Right lobe of liver (tissue), 6 donors: ENCODE results near the gene TNS3. TPM values are rescaled to one million over a fixed set of nuclear protein-coding genes. Genes with fewer than 3 reads are reported as not detected.

Source experiments
- ATAC-seq, 4 donors: fragments of 200-7000 bp; cut with Tn5 transposase; one replicate each; pipeline ENCODE4 v1.9.1; 2020; ENCODE audit warnings: mild to moderate bottlenecking in 4 of 4, moderate library complexity in 4 of 4
- DNase-seq, 3 donors: peaks; one replicate each; pipeline ENCODE4 v3.0.0-alpha.2; 2020
- H3K27ac ChIP-seq, 3 donors: fragments of 200-600 bp; one replicate each; pipeline ENCODE4 v1.8.0; 2022
- H3K27me3 ChIP-seq, 2 donors: fragments of 200-600 bp; one replicate each; pipeline ENCODE4 v1.8.0; 2022
- H3K36me3 ChIP-seq, 4 donors: fragments of 200-600 bp; sonication (generic) in 1 of 4; one replicate each; pipeline versions ENCODE4 v1.5.1 to v1.8.0; 2017 to 2022; ENCODE audit warnings: control low read depth in 1 of 4
- H3K4me1 ChIP-seq, 4 donors: fragments of 200-600 bp; sonication (generic) in 1 of 4; one replicate each; pipeline versions ENCODE4 v1.5.1 to v1.8.0; 2017 to 2022; ENCODE audit warnings: control low read depth in 1 of 4
- H3K4me3 ChIP-seq, 3 donors: fragments of 200-600 bp; one replicate each; pipeline ENCODE4 v1.8.0; 2022
- H3K9me3 ChIP-seq, 4 donors: fragments of 200-600 bp; sonication (generic) in 1 of 4; one replicate each; pipeline versions ENCODE4 v1.5.1 to v1.8.0; 2017 to 2022; ENCODE audit warnings: control low read depth in 1 of 4
- CTCF ChIP-seq, 4 donors: fragments of 200-600 bp in 3 of 4; fragments of 450-650 bp in 1 of 4; IDR thresholded peaks; one replicate each; pipeline versions ENCODE4 v1.5.1 to v1.8.0; 2016 to 2022; ENCODE audit warnings: antibody characterized with exemption in 4 of 4, mild to moderate bottlenecking in 2 of 4
- POLR2A ChIP-seq: fragments of 450-650 bp; IDR thresholded peaks from one replicate; pipeline ENCODE4 v1.6.1; 2017; ENCODE audit warnings: antibody characterized with exemption, mild to moderate bottlenecking
- WGBS: methylation state at CpG from one replicate; pipeline ENCODE4 v1.1.6; 2018; ENCODE audit warnings: low coverage, low lambda C conversion rate; ENCODE audit not compliant: insufficient coverage; ENCODE audit errors: missing lambda C conversion rate; 5-methylcytosine and 5-hydroxymethylcytosine counted together
- intact Hi-C, 2 donors: fragments of 100-400 bp; cut with DNase I; formaldehyde crosslinking; loops; one replicate each; pipeline versions ENCODE4 v1.11.2 to v1.14.1; 2022
- total RNA-seq, 6 experiments: library from RNA; depleted of rRNA in 2 of 6; stranded (reverse); fragments of >200 nt in 2 of 6; fragmentation: NEBNext Ultra II Directional in 3 of 6; extraction: Animal tissue kit (Norgen Biotek cat#: 25700) in 3 of 6; gene quantifications; one replicate each; pipeline versions ENCODE4 v1.1.0 to v1.2.4, GENCODE V29; 2016 to 2023
- donor health status: DM: no; HTN: yes; CAD: no.
- donor health status: DM: no; HTN: no; CAD: no.
- donor health status: DM: no; HTN: no; CAD: no.
- donor health status: DM: no; HTN: yes; CAD: no.
- donor health status: DM: no; HTN: yes; CAD: no.

The TNS3 gene
- total RNA-seq, 6 experiments from 2014 or later = 51.2 to 95.0 (median 58.4) TPM

- WGBS = 80% methylated on average over 2 of the region's 4 CpGs
- Histone ChIP-seq H3K9me3 (no peaks in the 10 kb centered on the region), H3K27me3 (no peaks in the 10 kb centered on the region), H3K4me1 (peaks cover 0 to 47% (median 25%) of the 10 kb centered on the region in 4 donors), H3K27ac (peak overlapping the region in 2 of 3 donors; percentile 37 to 57), H3K4me3 (no peak overlapping the region), H3K36me3 (no peaks in the 10 kb centered on the region)
- intact Hi-C loops = no loop called here
- no peak for DNase-seq
- TF ChIP-seq POLR2A = no peak
- TF ChIP-seq CTCF (IDR thresholded peaks at IDR 0.05) = no peak
- ATAC-seq = no peak
Measured at GRCh38 chr7:47540053-47540386, 41.9 kb downstream of the TNS3 start.

GRCh38 chr7:47539398-47540052 is 42.4 kb downstream of the TNS3 start:
- Histone ChIP-seq H3K4me3 (no peak overlapping the region), H3K4me1 (peaks cover 0 to 52% (median 28%) of the 10 kb centered on the region in 4 donors), H3K9me3 (no peaks in the 10 kb centered on the region), H3K27ac (peak overlapping the region; percentile 0 to 57 (median 37)), H3K27me3 (no peaks in the 10 kb centered on the region), H3K36me3 (no peaks in the 10 kb centered on the region)
- no peak for DNase-seq
- WGBS = 57% methylated on average over 4 of the region's 9 CpGs
- peak in 2 of 4 donors; percentile 3 to 5 for ATAC-seq
- TF ChIP-seq CTCF (IDR thresholded peaks at IDR 0.05) (no peak), POLR2A (no peak)
- intact Hi-C loops = no loop called here

- no peaks in the 10 kb centered on the region for H3K36me3 ChIP-seq
- H3K27me3 ChIP-seq = no peaks in the 10 kb centered on the region
- H3K4me1 ChIP-seq = peaks cover 0 to 58% (median 31%) of the 10 kb centered on the region in 4 donors
- intact Hi-C loops = no loop called here
- H3K27ac ChIP-seq = peak overlapping the region; percentile 30 to 57 (median 37)
- ATAC-seq (peak; percentile 76 to 87 (median 80)), DNase-seq (peak in 2 of 3 donors; percentile 55 to 78)
- no peak for TF ChIP-seq CTCF (IDR thresholded peaks at IDR 0.05)
- peak; percentile 26 for TF ChIP-seq POLR2A
- 28% methylated on average over 5 of the region's 5 CpGs for WGBS
- no peak overlapping the region for H3K4me3 ChIP-seq
- no peaks in the 10 kb centered on the region for H3K9me3 ChIP-seq
Measured at GRCh38 chr7:47538846-47539311, 43.0 kb downstream of the TNS3 start.

- DNase-seq = no peak
- H3K36me3 ChIP-seq = no peaks in the 10 kb centered on the region
- no peak for ATAC-seq
- no peaks in the 10 kb centered on the region for H3K9me3 ChIP-seq
- peaks cover 0 to 58% (median 32%) of the 10 kb centered on the region in 4 donors for H3K4me1 ChIP-seq
- TF ChIP-seq POLR2A (no peak), CTCF (IDR thresholded peaks at IDR 0.05) (no peak)
- peak overlapping the region; percentile 43 to 57 (median 57) for H3K4me3 ChIP-seq
- no peaks in the 10 kb centered on the region for H3K27me3 ChIP-seq
- WGBS = 43% methylated on average over 11 of the region's 17 CpGs
- peak overlapping the region; percentile 30 to 57 (median 55) for H3K27ac ChIP-seq
- intact Hi-C loops = no loop called here
Measured at GRCh38 chr7:47537716-47538675, 43.9 kb downstream of the TNS3 start.
